AG04449 (cell line): ENCODE results near the gene PPEF1.

Experiments
- CTCF ChIA-PET: fragments of 350-600 bp; formaldehyde crosslinking; extraction: SDS; loops from one replicate; lab custom pipeline; 2021; ENCODE audit warnings: antibody characterized with exemption; lab: Yijun Ruan, JAX
- POLR2A ChIA-PET: fragments of 400-600, 350-600 bp; formaldehyde crosslinking; extraction: SDS; loops from one replicate; lab custom pipeline; 2020; ENCODE audit warnings: antibody characterized with exemption, inconsistent platforms; lab: Yijun Ruan, JAX
- DNase-seq: peaks from one replicate; pipeline ENCODE4 v3.0.0-alpha.2; 2010; ENCODE audit warnings: low read depth, low spot score
- H3K4me3 ChIP-seq: 2 replicates; pipeline ENCODE4 v1.5.1; 2011; ENCODE audit warnings: low read depth, mild to moderate bottlenecking, control low read depth, low read length
- CTCF ChIP-seq: IDR thresholded peaks from one replicate; pipeline ENCODE4 v1.5.1; 2011; ENCODE audit warnings: mild to moderate bottlenecking, moderate library complexity, low read length, control low read depth, inconsistent platforms; ENCODE audit not compliant: insufficient read depth; ENCODE audit errors: missing control alignments

Gene PPEF1

GRCh38 chrX:18769812-18770573 is 62.5 kb downstream of the PPEF1 start:
- TF ChIP-seq CTCF, result no peak
- no peak for DNase-seq
- ChIA-PET POLR2A (no interaction called here), CTCF (no interaction called here)
- H3K4me3 ChIP-seq, result no peak overlapping the region

- no peak overlapping the region for H3K4me3 ChIP-seq
- POLR2A ChIA-PET, result no interaction called here
- no peak for DNase-seq
- CTCF ChIA-PET, result no interaction called here
- no peak for TF ChIP-seq CTCF
Observed at GRCh38 chrX:18789916-18790315, 82.5 kb downstream of the PPEF1 start.

GRCh38 chrX:18792828-18793227 is 85.4 kb downstream of the PPEF1 start:
- H3K4me3 ChIP-seq, result no peak overlapping the region
- TF ChIP-seq CTCF, result no peak
- CTCF ChIA-PET, result no interaction called here
- DNase-seq, result no peak
- POLR2A ChIA-PET, result no interaction called here

- TF ChIP-seq CTCF, result no peak
- DNase-seq, result no peak
- CTCF ChIA-PET, result no interaction called here
- POLR2A ChIA-PET, result no interaction called here
- no peak overlapping the region for H3K4me3 ChIP-seq
Observed at GRCh38 chrX:18793601-18794089, 86.2 kb downstream of the PPEF1 start.

GRCh38 chrX:18797141-18797540 is 89.7 kb downstream of the PPEF1 start:
- TF ChIP-seq CTCF, result no peak
- DNase-seq, result no peak
- H3K4me3 ChIP-seq, result no peak overlapping the region
- CTCF ChIA-PET, result no interaction called here
- POLR2A ChIA-PET, result no interaction called here

- no peak for TF ChIP-seq CTCF
- ChIA-PET POLR2A (no interaction called here), CTCF (no interaction called here)
- no peak for DNase-seq
- H3K4me3 ChIP-seq, result no peak overlapping the region
Observed at GRCh38 chrX:18799911-18800310, 92.5 kb downstream of the PPEF1 start.
